HEK293 (cell line): ENCODE measurements around the gene CNR1.

Experiments used
- CTCF ChIA-PET: fragments of 350-600 bp; formaldehyde crosslinking; extraction: SDS; loops from one replicate; lab custom pipeline; 2021; ENCODE audit warnings: antibody characterized with exemption; lab: Yijun Ruan, JAX
- POLR2A ChIA-PET: fragments of 300-600 bp; formaldehyde crosslinking; extraction: SDS; loops from one replicate; lab custom pipeline; 2020; ENCODE audit warnings: antibody characterized with exemption, inconsistent platforms; lab: Yijun Ruan, JAX
- H3K27ac ChIP-seq: fragments of 200-500 bp; sonication (Bioruptor generic); 2 replicates; pipeline ENCODE4 v1.5.1; 2014; ENCODE audit warnings: low read depth, low read length, control low read depth, inconsistent platforms; ENCODE audit errors: extremely low read depth
- H3K36me3 ChIP-seq, 2 experiments: fragments of 200-500 bp in 1 of 2; sonication (Bioruptor generic) in 1 of 2; 1 replicate in 1 of 2; 2 replicates in 1 of 2; pipeline ENCODE4 v1.5.1; 2014 to 2017; ENCODE audit warnings: inconsistent platforms in 2 of 2, low read length in 2 of 2; ENCODE audit not compliant: control insufficient read depth in 2 of 2, insufficient read depth in 1 of 2
- H3K4me1 ChIP-seq: fragments of 200-500 bp; sonication (Bioruptor generic); 2 replicates; pipeline ENCODE4 v1.5.1; 2014; ENCODE audit warnings: mild to moderate bottlenecking, low read length, inconsistent platforms; ENCODE audit not compliant: control insufficient read depth, insufficient read depth
- H3K4me3 ChIP-seq: 2 replicates; pipeline ENCODE4 v1.5.1; 2011; ENCODE audit warnings: low read depth, mild to moderate bottlenecking, control low read depth, low read length, moderate library complexity
- H3K9me3 ChIP-seq: fragments of 200-500 bp; sonication (Bioruptor generic); 2 replicates; pipeline ENCODE4 v1.5.1; 2014; ENCODE audit warnings: low read depth, low read length, inconsistent platforms; ENCODE audit not compliant: control insufficient read depth, insufficient read depth
- KLF16 ChIP-seq: fragments of 450-650 bp; formaldehyde crosslinking; IDR thresholded peaks from 2 replicates; pipeline ENCODE4 v1.5.1; 2017; ENCODE audit warnings: missing biosample characterization, missing genetic modification characterization
- PRDM1 ChIP-seq: fragments of 450-650 bp; formaldehyde crosslinking; IDR thresholded peaks from 2 replicates; pipeline ENCODE4; 2016; ENCODE audit warnings: missing biosample characterization, missing genetic modification characterization
- REPIN1 ChIP-seq: fragments of 450-650 bp; formaldehyde crosslinking; IDR thresholded peaks from 2 replicates; pipeline ENCODE4 v1.5.1; 2017; ENCODE audit warnings: missing biosample characterization, missing genetic modification characterization, low read depth
- TRIM28 ChIP-seq: IDR thresholded peaks from 2 replicates; pipeline ENCODE4 v1.6.1; 2011; ENCODE audit warnings: low read length, control low read depth, borderline replicate concordance
- YY1 ChIP-seq: fragments of 450-650 bp; formaldehyde crosslinking; IDR thresholded peaks from 2 replicates; pipeline ENCODE4 v1.5.1; 2018; ENCODE audit warnings: missing biosample characterization, missing genetic modification characterization
- YY2 ChIP-seq: fragments of 450-650 bp; formaldehyde crosslinking; IDR thresholded peaks from 2 replicates; pipeline ENCODE4 v1.5.1; 2016; ENCODE audit warnings: missing biosample characterization, missing genetic modification characterization
- ZBTB17 ChIP-seq: fragments of 450-650 bp; formaldehyde crosslinking; IDR thresholded peaks from 2 replicates; pipeline ENCODE4 v1.5.1; 2016; ENCODE audit warnings: missing biosample characterization, missing genetic modification characterization
- ZFP41 ChIP-seq: fragments of 450-650 bp; formaldehyde crosslinking; IDR thresholded peaks from 2 replicates; pipeline ENCODE4 v1.5.1; 2016; ENCODE audit warnings: missing biosample characterization, missing genetic modification characterization, borderline replicate concordance
- ZNF2 ChIP-seq: fragments of 450-650 bp; formaldehyde crosslinking; IDR thresholded peaks from 2 replicates; pipeline ENCODE4 v1.5.1; 2016; ENCODE audit warnings: missing biosample characterization, missing genetic modification characterization
- ZNF274 ChIP-seq, 2 experiments: fragments of 200-500 bp in 1 of 2; fragments of 450-650 bp in 1 of 2; sonication (Bioruptor generic) in 1 of 2; formaldehyde crosslinking in 1 of 2; IDR thresholded peaks; 2 replicates each; pipeline versions ENCODE4 v1.5.1 to v1.6.1; 2014 to 2016; ENCODE audit warnings: borderline replicate concordance in 1 of 2, inconsistent platforms in 1 of 2, low read length in 1 of 2, missing biosample characterization in 1 of 2, missing genetic modification characterization in 1 of 2
- ZNF292 ChIP-seq: fragments of 450-650 bp; formaldehyde crosslinking; IDR thresholded peaks from 2 replicates; pipeline ENCODE4 v1.5.1; 2016; ENCODE audit warnings: low read depth, missing biosample characterization, missing genetic modification characterization, borderline replicate concordance
- ZNF366 ChIP-seq: fragments of 450-650 bp; formaldehyde crosslinking; conservative IDR thresholded peaks from 2 replicates; pipeline ENCODE4 v1.5.1; 2016; ENCODE audit warnings: missing biosample characterization, missing genetic modification characterization
- ZNF394 ChIP-seq: fragments of 450-650 bp; formaldehyde crosslinking; IDR thresholded peaks from 2 replicates; pipeline ENCODE4 v1.5.1; 2016; ENCODE audit warnings: missing biosample characterization, missing genetic modification characterization, mild to moderate bottlenecking, moderate library complexity, borderline replicate concordance
- ZNF510 ChIP-seq: fragments of 450-650 bp; formaldehyde crosslinking; IDR thresholded peaks from 2 replicates; pipeline ENCODE4 v1.5.1; 2018; ENCODE audit warnings: mild to moderate bottlenecking, missing genetic modification characterization, missing biosample characterization; ENCODE audit not compliant: insufficient replicate concordance
- ZNF514 ChIP-seq: fragments of 450-650 bp; formaldehyde crosslinking; IDR thresholded peaks from 2 replicates; pipeline ENCODE4 v1.5.1; 2016; ENCODE audit warnings: missing biosample characterization, missing genetic modification characterization
- ZNF555 ChIP-seq: fragments of 450-650 bp; formaldehyde crosslinking; conservative IDR thresholded peaks from 2 replicates; pipeline ENCODE4 v1.5.1; 2017; ENCODE audit warnings: missing biosample characterization, mild to moderate bottlenecking, missing genetic modification characterization, inconsistent platforms
- ZNF660 ChIP-seq: fragments of 450-650 bp; IDR thresholded peaks from 2 replicates; pipeline ENCODE4 v1.5.1; 2018; ENCODE audit warnings: missing biosample characterization, mild to moderate bottlenecking, missing genetic modification characterization
- TF ChIP-seq, protein P1 (sequence below): fragments of 450-650 bp; formaldehyde crosslinking; IDR thresholded peaks from 2 replicates; pipeline ENCODE4 v1.5.1; 2017; ENCODE audit warnings: missing biosample characterization, missing genetic modification characterization
- TF ChIP-seq, protein P2 (sequence below): fragments of 450-650 bp; formaldehyde crosslinking; IDR thresholded peaks from 2 replicates; pipeline ENCODE4 v1.5.1; 2016; ENCODE audit warnings: missing biosample characterization, missing genetic modification characterization
- TF ChIP-seq, protein P3 (sequence below): fragments of 450-650 bp; formaldehyde crosslinking; IDR thresholded peaks from 2 replicates; pipeline ENCODE4 v1.5.1; 2016; ENCODE audit warnings: missing biosample characterization, missing genetic modification characterization
- TF ChIP-seq, protein P4 (sequence below): fragments of 450-650 bp; formaldehyde crosslinking; IDR thresholded peaks from 2 replicates; pipeline ENCODE4 v1.5.1; 2016; ENCODE audit warnings: missing biosample characterization, missing genetic modification characterization

CNR1 gene

DNA sequence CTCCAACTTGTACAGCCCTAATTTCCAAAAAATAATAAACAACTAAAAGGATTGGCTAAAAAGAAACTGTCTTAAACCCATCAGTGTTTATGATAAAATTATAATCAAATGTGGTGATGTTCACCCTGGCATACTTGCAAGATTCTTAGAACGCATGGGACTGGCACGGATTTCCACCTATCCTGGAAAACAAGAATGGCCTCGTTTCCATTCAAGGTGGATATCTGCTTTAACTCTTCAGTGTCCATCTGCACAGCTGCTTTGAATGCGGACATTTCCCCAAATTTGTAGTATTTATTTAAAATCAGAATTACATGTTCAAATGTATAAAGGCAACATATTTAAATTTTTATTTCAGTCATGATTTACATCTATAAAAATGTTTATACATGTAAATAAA lies 4.2 kb downstream of the CNR1 start:
- CTCF ChIA-PET, result no interaction called here
- no peak overlapping the region for H3K27ac ChIP-seq
- no peak overlapping the region for H3K4me3 ChIP-seq

DNA sequence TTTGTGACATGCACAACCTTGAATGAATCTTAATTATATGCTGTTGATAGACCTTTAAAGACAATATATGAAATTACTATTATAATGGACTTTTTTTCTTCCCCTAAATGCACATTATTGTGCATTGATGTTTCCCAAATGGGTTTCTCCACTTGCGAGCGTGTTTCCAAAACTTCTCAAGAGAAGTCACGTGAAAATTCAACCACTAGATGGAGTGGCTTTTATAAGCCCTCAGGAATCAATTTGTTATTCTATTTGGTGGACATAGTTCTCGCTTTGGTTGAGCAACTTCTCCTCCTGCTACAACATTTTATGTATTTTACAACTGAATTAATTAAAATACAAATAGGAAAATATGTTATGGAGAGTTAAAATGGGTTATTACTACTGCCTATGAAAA lies 9.0 kb downstream of the CNR1 start:
- CTCF ChIA-PET, result interaction anchor here (0.6 kb wide), 1 partner anchor 143 kb away, joined by 4 read pairs; no protein-coding TSS in a partner anchor
- Histone ChIP-seq H3K36me3 (no peaks in the 10 kb centered on the region), H3K27ac (no peak overlapping the region), H3K9me3 (no peaks in the 10 kb centered on the region), H3K4me3 (no peak overlapping the region), H3K4me1 (no peaks in the 10 kb centered on the region)
- POLR2A ChIA-PET, result no interaction called here
- no peak for TF ChIP-seq ZFP41 (tag by site-specific recombination)
- TF ChIP-seq, protein P1, sequence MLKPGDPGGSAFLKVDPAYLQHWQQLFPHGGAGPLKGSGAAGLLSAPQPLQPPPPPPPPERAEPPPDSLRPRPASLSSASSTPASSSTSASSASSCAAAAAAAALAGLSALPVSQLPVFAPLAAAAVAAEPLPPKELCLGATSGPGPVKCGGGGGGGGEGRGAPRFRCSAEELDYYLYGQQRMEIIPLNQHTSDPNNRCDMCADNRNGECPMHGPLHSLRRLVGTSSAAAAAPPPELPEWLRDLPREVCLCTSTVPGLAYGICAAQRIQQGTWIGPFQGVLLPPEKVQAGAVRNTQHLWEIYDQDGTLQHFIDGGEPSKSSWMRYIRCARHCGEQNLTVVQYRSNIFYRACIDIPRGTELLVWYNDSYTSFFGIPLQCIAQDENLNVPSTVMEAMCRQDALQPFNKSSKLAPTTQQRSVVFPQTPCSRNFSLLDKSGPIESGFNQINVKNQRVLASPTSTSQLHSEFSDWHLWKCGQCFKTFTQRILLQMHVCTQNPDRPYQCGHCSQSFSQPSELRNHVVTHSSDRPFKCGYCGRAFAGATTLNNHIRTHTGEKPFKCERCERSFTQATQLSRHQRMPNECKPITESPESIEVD (tag by site-specific recombination), result no peak
- no peak for TF ChIP-seq YY2 (tag by site-specific recombination)
- TF ChIP-seq ZNF394 (tag by site-specific recombination), result no peak
- TF ChIP-seq KLF16, result no peak
- no peak for TF ChIP-seq PRDM1 (tag by site-specific recombination)
- no peak for TF ChIP-seq ZNF2
- TF ChIP-seq, protein P2, sequence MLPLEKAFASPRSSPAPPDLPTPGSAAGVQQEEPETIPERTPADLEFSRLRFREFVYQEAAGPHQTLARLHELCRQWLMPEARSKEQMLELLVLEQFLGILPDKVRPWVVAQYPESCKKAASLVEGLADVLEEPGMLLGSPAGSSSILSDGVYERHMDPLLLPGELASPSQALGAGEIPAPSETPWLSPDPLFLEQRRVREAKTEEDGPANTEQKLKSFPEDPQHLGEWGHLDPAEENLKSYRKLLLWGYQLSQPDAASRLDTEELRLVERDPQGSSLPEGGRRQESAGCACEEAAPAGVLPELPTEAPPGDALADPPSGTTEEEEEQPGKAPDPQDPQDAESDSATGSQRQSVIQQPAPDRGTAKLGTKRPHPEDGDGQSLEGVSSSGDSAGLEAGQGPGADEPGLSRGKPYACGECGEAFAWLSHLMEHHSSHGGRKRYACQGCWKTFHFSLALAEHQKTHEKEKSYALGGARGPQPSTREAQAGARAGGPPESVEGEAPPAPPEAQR (tag by site-specific recombination), result no peak
- no peak for TF ChIP-seq YY1 (tag by site-specific recombination)

More for the DNA sequence above, 4.2 kb downstream of the CNR1 start:
- POLR2A ChIA-PET, result no interaction called here
- Histone ChIP-seq H3K36me3 (no peaks in the 10 kb centered on the region), H3K9me3 (no peaks in the 10 kb centered on the region), H3K4me1 (0 out of 2 replicates have a peak, but pooled peaks cover 4% of the 10 kb centered on the region)
- no peak for TF ChIP-seq ZNF660
- TF ChIP-seq ZNF514 (tag by site-specific recombination), result no peak
- TF ChIP-seq, protein P3, sequence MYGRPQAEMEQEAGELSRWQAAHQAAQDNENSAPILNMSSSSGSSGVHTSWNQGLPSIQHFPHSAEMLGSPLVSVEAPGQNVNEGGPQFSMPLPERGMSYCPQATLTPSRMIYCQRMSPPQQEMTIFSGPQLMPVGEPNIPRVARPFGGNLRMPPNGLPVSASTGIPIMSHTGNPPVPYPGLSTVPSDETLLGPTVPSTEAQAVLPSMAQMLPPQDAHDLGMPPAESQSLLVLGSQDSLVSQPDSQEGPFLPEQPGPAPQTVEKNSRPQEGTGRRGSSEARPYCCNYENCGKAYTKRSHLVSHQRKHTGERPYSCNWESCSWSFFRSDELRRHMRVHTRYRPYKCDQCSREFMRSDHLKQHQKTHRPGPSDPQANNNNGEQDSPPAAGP (tag by site-specific recombination), result no peak
- TF ChIP-seq TRIM28, result no peak
- TF ChIP-seq ZNF555 (tag by site-specific recombination), result no peak
- TF ChIP-seq ZNF366 (tag by site-specific recombination), result no peak
- TF ChIP-seq, protein P4, sequence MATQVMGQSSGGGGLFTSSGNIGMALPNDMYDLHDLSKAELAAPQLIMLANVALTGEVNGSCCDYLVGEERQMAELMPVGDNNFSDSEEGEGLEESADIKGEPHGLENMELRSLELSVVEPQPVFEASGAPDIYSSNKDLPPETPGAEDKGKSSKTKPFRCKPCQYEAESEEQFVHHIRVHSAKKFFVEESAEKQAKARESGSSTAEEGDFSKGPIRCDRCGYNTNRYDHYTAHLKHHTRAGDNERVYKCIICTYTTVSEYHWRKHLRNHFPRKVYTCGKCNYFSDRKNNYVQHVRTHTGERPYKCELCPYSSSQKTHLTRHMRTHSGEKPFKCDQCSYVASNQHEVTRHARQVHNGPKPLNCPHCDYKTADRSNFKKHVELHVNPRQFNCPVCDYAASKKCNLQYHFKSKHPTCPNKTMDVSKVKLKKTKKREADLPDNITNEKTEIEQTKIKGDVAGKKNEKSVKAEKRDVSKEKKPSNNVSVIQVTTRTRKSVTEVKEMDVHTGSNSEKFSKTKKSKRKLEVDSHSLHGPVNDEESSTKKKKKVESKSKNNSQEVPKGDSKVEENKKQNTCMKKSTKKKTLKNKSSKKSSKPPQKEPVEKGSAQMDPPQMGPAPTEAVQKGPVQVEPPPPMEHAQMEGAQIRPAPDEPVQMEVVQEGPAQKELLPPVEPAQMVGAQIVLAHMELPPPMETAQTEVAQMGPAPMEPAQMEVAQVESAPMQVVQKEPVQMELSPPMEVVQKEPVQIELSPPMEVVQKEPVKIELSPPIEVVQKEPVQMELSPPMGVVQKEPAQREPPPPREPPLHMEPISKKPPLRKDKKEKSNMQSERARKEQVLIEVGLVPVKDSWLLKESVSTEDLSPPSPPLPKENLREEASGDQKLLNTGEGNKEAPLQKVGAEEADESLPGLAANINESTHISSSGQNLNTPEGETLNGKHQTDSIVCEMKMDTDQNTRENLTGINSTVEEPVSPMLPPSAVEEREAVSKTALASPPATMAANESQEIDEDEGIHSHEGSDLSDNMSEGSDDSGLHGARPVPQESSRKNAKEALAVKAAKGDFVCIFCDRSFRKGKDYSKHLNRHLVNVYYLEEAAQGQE (tag by site-specific recombination), result no peak
- no peak for TF ChIP-seq ZNF274 (IDR thresholded peaks at IDR 0.05; ENCODE audit: low read length)
- no peak for TF ChIP-seq ZNF274 (tag by site-specific recombination; IDR thresholded peaks at IDR 0.05; ENCODE audit: borderline replicate concordance)
- TF ChIP-seq REPIN1 (tag by site-specific recombination), result no peak
- no peak for TF ChIP-seq ZNF292
- TF ChIP-seq ZNF510 (tag by site-specific recombination), result no peak
- TF ChIP-seq ZBTB17, result no peak
